ENCODE results near the gene CNPY4. TPM values are rescaled to one million over a fixed set of nuclear protein-coding genes. Genes with fewer than 3 reads are reported as not detected.

The CNPY4 gene
- total RNA-seq (ENCODE audit: unreplicated experiment), result 19.3 TPM
- long read RNA-seq, partial matches to known transcripts, result 0 of 3 reads
- long read RNA-seq, other reads (novel, unspliced or antisense), result 2 of 3 reads

DNA sequence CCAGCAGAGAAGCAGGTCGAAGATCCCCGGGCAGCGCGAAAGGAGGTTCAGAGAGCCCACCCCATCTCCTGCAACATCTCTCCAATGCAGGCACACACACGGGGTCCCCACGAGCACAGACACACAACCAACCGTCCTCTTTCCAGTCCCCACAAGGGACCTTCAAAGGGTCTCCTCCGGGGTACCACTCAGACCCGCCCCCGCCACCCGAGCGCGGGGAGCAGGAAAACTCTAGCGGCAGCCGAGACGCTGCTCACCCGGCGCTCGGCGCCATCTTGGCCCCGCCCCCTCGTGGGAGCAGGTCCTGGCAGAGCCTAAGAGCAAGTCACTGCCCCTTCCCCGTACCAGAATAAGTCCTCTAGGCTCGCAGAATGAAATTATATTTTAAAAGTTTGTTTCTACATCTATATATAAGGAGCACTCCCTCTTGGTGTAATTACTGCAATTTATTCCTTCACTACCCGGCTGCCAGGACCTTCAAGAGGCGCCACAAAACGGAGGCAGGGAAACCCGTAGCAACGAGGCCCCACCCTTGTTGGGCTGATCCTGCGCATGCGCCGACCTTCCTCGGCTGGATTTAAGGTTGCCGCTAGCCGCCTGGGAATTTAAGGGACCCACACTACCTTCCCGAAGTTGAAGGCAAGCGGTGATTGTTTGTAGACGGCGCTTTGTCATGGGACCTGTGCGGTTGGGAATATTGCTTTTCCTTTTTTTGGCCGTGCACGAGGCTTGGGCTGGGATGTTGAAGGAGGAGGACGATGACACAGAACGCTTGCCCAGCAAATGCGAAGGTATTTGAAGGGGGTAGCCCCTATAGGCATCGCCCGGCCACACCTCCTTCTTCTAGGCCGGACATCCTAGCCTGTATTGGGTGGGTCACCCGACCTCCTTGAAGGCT, at the start of gene CNPY4, which contains the start of gene TAF6:
Gene CNPY4, plus strand, starts transcription at position 563 of the 898 bp plus-strand sequence. Its CDS starts 111 bp downstream, at position 674.
Gene TAF6, minus strand, starts transcription at position 287 of the 898 bp plus-strand sequence. CDS start 5,149 bp downstream, outside the sequence.
- Mint-ChIP-seq H3K4me3 (ENCODE audit: unreplicated experiment) (peak within 1 kb of the TSS; percentile 99), H3K9me3 (ENCODE audit: unreplicated experiment) (peaks cover 13% of the 10 kb centered on the region), H3K27me3 (ENCODE audit: unreplicated experiment) (peaks cover 3% of the 10 kb centered on the region), H3K27ac (ENCODE audit: unreplicated experiment) (peak within 1 kb of the TSS; percentile 97), H3K4me1 (ENCODE audit: low read depth, unreplicated experiment) (peaks cover 6% of the 10 kb centered on the region), H3K36me3 (ENCODE audit: unreplicated experiment) (no peaks in the 10 kb centered on the region)
- DNase-seq, result peak; percentile 96
- no peak for TF ChIP-seq CTCF (IDR thresholded peaks at IDR 0.05; ENCODE audit: partially characterized antibody, unreplicated experiment)

GRCh38 chr7:100069991-100070390, 49.4 kb upstream of the CNPY4 start:
- TF ChIP-seq CTCF (IDR thresholded peaks at IDR 0.05; ENCODE audit: partially characterized antibody, unreplicated experiment), result no peak
- no peak for DNase-seq
- Mint-ChIP-seq H3K4me3 (ENCODE audit: unreplicated experiment) (no peak overlapping the region), H3K27me3 (ENCODE audit: unreplicated experiment) (peaks cover 16% of the 10 kb centered on the region), H3K4me1 (ENCODE audit: low read depth, unreplicated experiment) (no peaks in the 10 kb centered on the region), H3K36me3 (ENCODE audit: unreplicated experiment) (peaks cover 44% of the 10 kb centered on the region), H3K27ac (ENCODE audit: unreplicated experiment) (no peak overlapping the region), H3K9me3 (ENCODE audit: unreplicated experiment) (peaks cover 36% of the 10 kb centered on the region)

DNA sequence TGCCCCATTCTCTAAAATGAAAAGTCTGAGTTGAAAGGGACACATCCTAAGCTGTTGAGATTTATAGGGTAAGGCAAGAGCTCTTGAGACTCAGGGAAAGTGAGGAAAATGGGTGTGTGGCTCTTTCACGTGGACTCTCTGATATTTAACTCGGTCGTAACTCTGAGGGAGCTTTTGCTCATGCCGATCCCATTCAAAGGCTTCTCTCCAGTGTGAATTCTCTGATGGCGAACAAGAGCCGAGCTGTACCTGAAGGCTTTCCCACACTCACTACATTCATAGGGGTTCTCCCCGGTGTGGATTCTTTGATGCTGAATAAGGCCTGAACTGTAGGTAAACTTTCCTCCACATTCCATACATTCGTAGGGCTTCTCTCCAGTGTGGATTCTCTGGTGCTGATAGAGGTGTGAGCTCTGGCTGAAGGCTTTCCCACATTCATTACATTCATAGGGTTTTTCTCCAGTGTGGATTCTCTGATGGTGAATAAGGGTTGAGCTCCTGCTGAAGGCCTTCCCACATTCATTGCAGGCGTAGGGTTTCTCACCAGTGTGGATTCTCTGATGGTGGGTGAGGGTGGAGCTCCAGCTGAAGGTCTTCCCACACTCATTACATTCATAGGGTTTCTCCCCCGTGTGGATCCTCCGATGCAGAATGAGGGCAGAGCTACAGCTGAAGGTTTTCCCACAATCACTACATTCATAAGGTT, 48.3 kb upstream of the CNPY4 start:
- Mint-ChIP-seq H3K4me1 (ENCODE audit: low read depth, unreplicated experiment) (no peaks in the 10 kb centered on the region), H3K27ac (ENCODE audit: unreplicated experiment) (peak overlapping the region; percentile 38), H3K36me3 (ENCODE audit: unreplicated experiment) (peaks cover 55% of the 10 kb centered on the region), H3K9me3 (ENCODE audit: unreplicated experiment) (peaks cover 42% of the 10 kb centered on the region), H3K4me3 (ENCODE audit: unreplicated experiment) (no peak overlapping the region), H3K27me3 (ENCODE audit: unreplicated experiment) (peaks cover 26% of the 10 kb centered on the region)
- no peak for TF ChIP-seq CTCF (IDR thresholded peaks at IDR 0.05; ENCODE audit: partially characterized antibody, unreplicated experiment)
- no peak for DNase-seq

- H3K9me3 Mint-ChIP-seq (ENCODE audit: unreplicated experiment), result peaks cover 45% of the 10 kb centered on the region
- no peak for DNase-seq
- H3K27me3 Mint-ChIP-seq (ENCODE audit: unreplicated experiment), result peaks cover 26% of the 10 kb centered on the region
- no peak overlapping the region for H3K4me3 Mint-ChIP-seq (ENCODE audit: unreplicated experiment)
- peaks cover 65% of the 10 kb centered on the region for H3K36me3 Mint-ChIP-seq (ENCODE audit: unreplicated experiment)
- no peak overlapping the region for H3K27ac Mint-ChIP-seq (ENCODE audit: unreplicated experiment)
- no peak for TF ChIP-seq CTCF (IDR thresholded peaks at IDR 0.05; ENCODE audit: partially characterized antibody, unreplicated experiment)
- no peaks in the 10 kb centered on the region for H3K4me1 Mint-ChIP-seq (ENCODE audit: low read depth, unreplicated experiment)
Observed at GRCh38 chr7:100072462-100072861, 47.0 kb upstream of the CNPY4 start.

Measured in glutamatergic neuron (in vitro differentiated cells).